Suppressor macrophage (primary cell): ENCODE data around the gene PRR15.
"Not testable (repeated sequence)": the region's sequence is repeated elsewhere in the genome, so short reads cannot be mapped to it uniquely, and the experiment has no call there.

Experiments
- DNase-seq, 4 experiments: peaks; one replicate each; pipeline ENCODE4 v3.0.0-alpha.2; 2020 to 2022
- total RNA-seq, 17 experiments: gene quantifications; one replicate each; lab custom pipeline; 2026; ENCODE audit warnings: mixed read lengths in 6 of 17, inconsistent platforms in 3 of 17; lab: John Stamatoyannopoulos, UW

PRR15 gene, protein sequence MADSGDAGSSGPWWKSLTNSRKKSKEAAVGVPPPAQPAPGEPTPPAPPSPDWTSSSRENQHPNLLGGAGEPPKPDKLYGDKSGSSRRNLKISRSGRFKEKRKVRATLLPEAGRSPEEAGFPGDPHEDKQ
- 0 to 1.1 (median 0) reads per million in 17 experiments for total RNA-seq

DNA sequence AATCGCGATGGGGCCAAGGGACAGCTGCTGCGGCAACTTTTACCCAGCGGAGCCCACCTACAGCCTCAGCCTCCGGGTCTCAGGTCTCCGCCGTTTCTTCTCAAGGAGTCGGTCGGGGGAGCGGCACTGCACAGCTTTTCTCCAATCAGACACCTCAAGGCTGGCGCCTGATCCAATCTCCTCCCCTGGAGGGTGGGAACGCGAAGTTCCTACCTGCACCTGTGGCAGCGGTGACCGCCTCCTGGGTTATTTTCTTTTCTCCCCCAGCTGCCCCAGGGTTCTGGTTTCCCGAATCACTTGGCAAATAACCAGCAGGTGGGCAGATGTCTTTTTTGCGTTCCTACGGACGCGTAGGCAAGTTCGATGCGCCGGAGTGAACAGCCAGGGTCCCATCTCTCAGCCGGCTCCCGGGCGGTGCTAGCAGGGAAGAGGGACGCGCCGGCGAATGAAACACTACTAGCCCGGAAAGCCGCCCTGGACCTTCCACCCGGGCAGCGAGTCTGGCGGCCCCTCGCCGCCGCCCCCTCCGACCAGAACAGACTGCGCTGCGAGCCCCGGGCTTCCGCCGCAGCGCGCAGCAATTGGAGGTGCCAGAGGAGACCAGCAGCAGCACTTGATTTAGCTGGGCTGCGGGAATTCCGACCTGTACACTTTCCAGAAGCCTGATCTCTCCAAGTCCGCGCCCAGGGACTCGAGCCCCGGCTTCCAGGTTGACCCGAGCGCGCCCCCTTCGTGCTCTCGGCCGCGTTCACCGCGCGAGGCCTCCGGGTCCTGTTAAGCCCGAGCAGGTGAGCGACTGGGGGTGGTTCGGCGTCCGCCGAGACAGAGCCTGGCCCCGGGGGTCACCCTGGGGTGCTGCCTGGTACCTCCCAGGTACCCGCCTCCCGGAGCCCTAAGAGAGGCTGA, at the start of gene PRR15:
PRR15 (plus strand) TSS at position 246 of the 906 bp plus-strand sequence. CDS start 2,495 bp downstream, outside the sequence.
- DNase-seq = peak in 3 of 4 experiments; percentile 13 to 42 (median 20)

DNA sequence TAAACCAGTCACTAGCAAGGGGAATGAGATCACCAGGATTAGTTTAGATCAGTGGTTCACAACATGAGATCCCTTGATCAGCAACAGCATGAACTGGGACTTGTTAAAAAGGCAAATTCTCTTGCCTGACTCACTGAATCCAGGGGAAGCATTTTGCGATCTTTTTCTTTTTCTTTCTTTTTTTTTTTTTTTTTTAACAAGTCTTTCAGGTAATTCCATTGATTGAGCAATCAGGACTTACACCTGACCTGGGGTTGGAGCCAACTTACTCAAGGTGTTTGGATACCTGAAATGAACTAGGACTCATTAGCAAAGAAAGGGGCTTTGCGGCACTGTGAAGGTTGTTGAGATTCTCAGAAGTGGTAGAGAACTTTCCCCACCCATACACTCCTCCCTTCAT, 47.1 kb upstream of the PRR15 start:
- DNase-seq = no peak

DNA sequence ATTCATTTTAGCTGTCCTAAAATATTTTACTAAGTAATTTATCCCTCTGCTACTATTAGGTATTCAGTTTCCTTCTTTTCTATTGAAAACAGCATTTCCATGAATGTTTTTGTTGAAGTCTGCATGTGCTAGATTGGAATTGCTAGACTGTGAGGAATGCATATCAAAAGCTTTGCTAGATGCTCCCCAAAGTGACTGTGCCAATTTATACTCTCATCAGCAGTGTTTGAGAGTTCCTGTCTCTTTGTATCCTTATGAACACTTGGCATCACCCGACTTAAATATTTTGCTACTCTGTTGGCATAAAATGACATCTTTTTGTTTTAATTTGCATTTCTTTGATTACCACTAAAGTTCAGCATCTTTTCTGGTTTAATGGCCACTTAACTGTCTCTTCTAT, 45.0 kb upstream of the PRR15 start:
- DNase-seq = no peak

DNA sequence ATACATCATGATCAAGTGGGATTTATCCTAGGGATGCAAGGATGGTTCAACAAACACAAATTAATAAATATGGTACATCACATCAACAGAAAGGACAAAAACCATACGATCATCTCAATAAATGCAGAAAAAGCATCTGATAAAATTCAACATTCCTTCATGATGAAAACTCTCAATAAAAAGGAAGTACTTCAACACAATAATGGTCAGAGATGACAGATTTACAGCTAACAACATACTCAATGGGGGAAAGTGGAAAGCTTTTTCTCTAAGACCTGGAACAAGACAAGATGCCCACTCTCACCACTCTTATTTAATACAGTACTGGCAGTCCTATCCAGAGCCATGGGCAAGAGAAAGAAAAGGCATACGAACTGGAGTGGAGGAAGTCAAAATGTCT, 39.9 kb upstream of the PRR15 start:
- no peak for DNase-seq

DNA sequence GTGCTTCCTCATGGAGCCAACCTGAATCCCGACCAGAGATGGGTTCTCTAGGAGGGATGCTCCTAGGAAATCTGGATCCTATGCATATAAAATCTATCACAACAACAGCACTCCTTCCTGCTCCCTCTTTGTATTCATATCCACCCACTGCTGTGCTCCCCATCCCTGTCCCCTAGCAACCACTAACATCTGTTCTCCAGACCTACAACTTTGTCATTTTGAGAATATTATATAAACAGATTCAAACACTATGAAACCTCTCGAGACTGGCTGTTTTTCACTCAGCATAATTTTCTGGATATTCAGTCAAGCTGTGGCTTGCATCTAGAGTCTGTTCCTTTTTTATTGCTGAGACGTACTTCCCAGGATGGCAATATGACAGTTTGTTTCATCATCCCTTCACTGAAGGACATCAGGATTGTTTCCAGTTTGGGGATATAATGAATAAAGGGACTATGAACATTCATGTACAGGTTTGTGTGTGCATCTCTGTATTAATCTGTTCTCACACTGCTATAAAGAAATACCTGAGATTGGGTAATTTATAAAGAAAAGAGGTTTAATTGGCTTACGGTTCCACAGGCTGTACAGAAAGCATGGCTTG, 36.0 kb upstream of the PRR15 start:
- DNase-seq = no peak

DNA sequence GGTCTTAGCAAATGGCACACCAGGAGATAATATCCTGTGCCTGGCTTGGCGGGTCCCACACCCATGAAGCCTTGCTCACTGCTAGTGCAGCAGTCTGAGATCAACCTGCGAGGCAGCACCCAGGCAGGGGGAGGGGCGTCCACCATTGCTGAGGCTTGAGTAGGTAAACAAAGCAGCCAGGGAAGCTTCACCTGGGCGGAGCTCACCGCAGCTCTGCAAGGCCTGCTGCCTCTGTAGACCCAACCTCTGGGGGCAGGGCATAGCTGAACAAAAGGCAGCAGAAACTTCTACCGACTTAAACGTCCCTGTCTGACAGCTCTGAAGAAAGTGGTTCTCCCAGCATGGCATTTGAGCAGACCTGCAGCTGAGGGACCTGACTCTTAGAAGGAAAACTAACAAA, 35.1 kb upstream of the PRR15 start:
- DNase-seq = not testable (repeated sequence)

DNA sequence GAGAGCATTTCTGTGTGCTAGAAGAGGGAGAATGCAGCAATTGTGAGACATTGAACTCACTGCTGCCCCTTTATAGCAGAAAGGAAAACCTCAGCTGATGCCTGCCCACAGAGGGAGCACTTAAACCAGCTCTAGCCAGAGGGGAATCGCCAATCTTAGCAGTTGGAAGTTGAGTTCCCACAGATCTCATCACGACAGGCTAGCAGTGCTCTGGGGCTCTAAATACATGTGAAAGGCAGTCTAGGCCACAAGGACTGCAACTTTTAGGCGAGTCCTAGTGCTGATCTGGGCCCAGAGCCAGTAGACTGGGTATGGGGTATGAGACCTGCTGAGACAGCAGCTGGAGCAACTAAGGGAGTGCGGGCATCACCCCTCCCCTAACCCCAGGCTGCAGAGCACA, 25.2 kb upstream of the PRR15 start:
- DNase-seq = no peak

DNA sequence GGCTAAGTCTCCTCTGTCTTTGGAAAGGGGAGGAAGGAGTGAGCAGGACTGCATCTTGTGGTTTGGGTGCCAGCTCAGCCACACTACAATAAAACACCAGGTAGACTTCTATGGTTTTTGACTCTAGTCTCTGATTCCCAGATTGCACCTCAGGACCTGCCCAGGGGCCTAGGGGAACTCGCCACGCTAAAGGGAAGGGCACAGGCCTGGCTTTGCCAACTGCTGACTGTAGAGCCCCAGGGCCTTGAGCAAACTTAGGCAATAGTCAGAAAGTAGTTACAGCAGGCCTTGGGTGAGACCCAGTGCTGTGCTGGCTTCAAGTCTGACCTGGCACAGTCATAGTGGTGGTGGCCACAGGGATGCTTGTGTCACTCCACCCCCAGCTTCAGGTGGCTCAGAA, 24.2 kb upstream of the PRR15 start:
- no peak for DNase-seq

DNA sequence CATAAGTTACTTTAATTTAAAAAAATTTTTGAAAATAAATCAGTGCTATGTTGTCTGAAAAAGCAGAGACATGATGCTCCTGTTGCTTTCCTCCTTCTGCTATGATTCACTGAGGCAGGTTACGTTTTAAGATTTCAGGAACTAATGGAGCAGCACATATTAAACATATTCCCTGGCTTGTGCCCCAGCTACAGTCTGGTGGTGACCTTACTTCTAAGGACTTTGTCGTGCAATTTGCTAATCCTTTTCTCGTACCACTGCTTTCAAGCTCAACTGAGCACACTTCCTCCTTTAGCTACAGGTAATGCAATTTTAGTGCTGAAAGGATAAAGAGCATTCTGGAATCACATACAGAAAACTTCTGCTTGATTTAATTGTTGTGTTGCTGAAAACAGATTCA, 16.2 kb upstream of the PRR15 start:
- DNase-seq = no peak

DNA sequence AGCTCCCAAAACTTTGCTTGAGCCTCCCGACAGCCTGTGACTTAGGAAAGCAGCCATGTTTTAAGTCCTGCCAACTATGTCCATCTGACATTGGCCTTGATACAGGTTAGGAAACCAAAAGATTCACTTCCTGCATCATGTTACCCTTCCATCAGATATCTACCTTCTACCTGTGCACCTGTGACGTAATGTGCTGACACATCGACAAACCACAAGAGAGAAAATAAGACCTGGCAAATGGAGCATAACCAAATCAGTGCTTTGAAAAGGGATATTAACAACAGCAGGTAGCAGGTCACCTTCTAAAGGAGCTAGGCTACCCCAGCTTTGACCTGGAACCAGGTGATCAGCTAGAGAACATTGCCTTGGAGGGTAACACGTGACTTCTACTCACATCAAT, 14.8 kb upstream of the PRR15 start:
- no peak for DNase-seq

DNA sequence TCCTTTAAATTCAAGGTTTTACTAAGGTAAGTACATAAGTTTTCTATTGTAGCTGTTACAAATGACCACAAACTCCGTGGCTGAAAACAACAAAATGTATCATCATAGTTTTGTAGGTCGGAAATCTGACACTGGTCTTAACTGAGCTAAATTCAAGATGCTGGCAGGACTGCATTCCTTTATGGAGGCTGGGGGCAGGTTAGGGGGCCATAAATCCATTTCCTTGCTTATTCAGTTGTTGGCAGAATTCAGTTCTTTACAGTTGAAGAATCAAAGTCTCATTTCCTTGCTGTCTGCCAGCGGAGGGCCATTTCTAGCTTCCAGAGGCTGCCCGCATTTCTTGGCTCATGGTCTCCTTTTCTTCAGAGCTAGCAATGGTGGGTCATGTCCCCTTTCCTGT, 11.2 kb upstream of the PRR15 start:
- DNase-seq = no peak

DNA sequence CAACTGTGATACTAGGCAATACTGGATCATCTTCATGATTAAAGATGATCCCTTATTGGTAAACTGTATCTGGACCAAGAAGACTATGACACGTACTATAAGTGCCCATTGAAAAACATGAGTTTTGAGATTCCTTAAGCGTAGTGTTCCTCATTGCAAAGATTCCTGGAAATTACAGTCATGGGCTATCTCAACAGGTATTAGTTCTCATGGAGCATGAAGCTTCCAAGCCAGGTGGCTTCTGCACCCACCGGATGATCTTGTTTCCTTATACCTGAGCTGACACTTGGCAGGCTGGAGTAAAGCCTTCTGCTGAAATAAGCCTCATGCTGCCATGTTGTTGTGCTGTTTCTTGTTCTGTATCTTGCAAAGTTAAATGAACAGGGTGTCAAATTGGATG, 8.6 kb upstream of the PRR15 start:
- no peak for DNase-seq

DNA sequence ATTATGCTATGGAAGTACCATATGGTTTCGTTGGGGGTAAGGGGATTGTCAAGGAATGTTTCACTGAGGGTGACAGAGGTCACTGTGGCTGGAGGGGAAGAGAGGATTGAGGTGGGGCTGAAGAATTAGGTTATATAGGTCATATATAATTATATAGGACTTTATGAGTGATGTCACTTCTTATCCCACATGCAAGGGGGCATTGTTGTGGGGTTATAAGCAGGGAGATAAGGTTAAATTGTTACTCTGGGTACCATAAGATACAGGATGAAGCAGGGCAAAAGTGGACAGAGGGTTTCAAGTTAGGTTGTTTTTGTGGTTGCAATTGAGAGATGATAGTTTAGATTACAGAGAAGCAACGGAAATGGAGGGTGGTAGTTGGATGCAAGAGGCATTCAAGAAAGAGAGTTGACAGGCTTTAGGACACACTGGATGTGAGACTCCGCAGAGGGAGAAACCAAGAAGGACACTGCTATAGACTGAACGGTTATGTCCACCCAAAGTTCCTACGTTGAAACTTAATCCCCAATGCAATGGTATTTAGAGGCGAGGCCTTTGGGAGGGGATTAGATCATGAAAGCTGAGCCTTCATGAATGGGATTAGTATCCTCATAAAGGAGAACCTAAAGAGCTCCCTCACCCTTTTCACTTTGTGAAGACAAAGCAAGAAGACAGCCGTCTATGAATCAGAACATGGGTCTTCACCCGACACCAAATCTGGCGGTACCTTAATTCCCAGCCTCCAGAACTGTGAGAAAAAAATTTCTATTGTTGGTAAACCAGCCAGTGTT, 7.0 kb upstream of the PRR15 start:
- DNase-seq = no peak

DNA sequence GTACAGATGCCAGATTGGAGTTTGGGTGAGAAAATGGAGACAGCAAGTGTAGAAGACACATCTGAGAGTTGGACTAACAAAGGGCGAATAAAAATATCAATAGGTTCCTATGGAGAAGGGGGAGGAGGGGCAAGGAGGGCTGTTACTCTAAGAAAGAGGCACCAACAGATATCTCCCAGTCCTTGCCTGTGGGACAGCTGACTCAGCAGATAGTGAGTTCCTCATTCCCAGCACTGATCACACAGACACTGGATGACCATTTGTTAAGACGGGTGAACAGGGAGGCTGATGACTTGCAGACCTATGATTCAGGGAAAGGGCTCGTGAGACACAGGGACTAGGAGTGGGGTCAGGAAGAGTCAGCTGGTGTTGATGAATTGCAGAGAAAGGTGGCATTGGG, 5.7 kb upstream of the PRR15 start:
- peak; percentile 83 to 94 (median 88) for DNase-seq

DNA sequence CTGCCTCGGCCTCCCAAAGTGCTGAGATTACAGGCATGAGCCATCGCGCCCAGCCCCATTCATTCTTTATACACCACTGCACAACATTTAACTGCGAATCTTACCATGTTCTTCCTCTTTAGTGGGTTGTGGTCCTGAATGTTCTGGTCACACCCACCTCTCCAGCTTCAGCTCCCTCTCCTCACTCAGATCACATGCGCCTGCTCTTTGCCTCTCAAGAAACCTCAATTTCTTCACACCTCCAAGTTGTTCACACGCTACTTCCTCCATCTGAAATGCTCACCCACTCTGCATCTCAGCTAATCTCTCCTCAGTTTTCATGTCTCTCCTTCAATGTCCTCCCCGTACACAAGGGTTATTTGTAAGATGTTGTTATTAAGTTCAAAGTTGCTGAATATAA, 2.4 kb upstream of the PRR15 start:
- DNase-seq = peak; percentile 15 to 60 (median 28)

DNA sequence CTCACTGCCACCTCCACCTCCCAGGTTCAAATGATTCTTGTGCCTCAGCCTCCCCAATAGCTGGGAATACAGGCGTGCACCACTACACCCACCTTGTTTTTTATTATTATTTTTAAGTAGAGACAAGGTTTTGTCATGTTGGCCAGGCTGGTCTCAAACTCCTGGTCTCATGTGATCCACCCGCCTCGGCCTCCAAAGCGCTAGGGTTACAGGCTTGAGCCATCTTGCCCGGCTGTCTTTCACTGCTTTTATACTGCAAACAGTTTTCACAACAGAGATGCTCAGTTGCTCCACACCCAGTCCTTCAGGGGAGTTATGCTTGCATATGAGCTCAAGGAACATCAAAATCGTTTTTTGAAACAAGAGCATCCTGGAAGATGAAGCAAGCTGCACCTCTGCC, 1.3 kb upstream of the PRR15 start:
- DNase-seq = no peak

DNA sequence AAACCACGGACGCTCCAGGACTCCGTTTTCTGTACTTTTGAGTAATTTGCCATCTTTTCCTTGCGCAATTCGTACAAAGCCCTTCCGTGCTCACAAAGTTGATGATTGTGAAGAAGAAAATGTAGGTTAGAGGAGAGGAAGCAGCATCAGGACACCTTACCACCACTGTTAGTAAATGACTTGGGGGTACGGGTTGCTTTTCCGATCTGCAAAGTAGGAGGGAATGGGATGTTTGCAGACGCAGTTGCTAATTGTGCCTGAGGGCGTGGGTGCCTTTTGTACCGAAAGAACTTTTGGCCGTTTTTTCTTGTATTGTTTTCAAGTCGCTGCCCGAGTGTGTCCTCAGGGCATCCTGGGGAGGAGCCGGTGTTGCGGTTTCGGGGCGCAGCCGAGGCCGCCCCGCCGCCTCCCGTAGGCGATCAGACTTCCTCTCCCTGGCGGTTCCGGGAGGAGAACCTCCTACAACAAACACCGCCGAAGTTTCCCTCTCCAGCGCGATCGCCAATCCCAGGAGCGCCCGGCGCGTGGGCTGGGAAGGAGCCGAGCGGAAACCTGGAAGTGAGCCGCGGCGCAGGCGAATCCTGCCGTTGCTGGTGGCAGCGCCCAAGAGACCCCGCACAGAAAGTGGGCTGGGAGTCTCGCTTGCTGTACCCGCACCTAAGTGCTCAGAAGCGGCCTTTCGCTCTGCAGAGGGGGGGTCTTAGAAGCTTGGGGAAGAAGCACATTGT, 1.0 kb downstream of the PRR15 start:
- peak; percentile 68 to 87 (median 78) for DNase-seq

DNA sequence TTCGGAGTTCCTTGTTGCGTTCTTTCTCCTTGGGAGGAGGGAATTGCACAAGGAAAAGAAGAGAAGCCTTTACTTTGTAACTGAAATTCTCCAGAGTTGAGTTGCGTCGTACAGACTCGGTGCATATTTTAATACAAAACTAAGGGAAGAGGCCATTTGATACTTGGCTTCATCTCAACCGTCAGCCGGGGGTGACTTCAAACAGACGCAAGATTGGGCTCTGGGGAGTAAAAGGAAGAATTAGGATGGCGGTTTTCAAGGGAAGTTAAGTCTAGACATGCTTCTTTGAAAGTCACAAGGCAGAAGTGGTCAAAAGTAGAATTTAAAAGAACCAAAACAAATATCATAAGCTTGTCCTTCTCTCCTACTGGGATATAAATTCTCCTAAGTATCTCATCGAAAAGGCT, 1.6 kb downstream of the PRR15 start:
- peak in 3 of 4 experiments; percentile 30 to 48 (median 37) for DNase-seq

DNA sequence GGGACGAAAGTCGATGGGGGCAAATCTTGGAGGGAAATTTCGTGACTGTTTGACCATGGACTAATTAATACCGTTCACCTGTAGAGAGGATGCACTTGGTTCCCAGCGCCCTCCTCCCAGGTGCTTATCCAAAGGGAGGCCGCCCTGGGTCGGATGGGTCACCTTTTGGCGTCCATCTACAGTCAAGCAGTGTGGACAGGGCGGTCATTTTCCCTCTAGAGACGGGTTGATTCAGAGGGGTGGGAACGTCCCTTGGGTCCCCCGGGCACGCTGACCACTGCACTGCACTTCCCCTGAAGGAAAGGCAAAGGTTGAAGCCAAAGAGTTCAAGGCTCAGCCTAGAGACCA, 2.0 kb downstream of the PRR15 start:
- no peak for DNase-seq

DNA sequence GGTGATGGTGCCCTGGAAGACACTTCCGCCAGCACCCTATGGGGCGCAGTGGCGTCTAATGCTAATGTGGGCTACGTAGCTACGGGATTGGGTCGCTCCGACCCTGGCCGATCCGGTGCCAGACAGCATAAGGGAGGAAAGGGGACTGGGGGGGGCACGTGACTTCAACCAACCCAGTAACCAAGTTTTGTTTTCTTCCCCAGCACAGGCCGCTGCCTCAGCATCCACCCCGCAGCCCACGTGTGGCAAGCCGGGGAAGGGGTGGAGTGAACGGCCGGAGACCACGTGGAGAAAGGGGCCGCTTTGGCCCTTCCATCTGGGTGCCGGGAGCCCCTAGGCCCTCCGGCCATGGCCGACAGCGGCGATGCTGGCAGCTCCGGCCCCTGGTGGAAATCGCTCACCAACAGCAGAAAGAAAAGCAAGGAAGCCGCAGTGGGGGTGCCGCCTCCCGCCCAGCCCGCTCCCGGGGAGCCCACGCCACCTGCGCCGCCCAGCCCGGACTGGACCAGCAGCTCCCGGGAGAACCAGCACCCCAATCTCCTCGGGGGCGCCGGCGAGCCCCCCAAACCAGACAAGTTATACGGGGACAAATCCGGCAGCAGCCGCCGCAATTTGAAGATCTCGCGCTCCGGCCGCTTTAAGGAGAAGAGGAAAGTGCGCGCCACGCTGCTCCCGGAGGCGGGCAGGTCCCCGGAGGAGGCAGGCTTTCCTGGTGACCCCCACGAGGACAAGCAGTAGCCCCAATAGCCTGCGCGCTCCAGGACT, 2.5 kb downstream of the PRR15 start:
- DNase-seq = peak in 3 of 4 experiments; percentile 15 to 50 (median 33)

DNA sequence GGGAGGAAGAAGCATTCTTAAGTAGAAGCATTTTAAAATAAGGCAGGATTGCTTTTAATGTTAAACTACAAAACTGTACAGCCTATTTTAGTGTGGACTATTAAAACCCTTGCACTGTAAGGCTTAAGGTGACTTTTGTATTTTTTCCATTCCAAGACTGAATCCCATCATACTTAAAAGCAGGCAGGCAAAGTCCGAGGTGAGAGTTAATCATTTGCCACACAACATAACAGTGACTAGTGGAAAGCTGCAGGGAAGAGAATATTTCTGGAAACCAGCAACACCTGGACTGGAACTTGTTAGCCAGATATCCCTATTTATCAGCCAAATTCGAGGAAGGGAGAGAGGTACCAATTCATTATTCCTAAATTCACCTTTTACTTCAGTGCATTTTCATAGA, 3.5 kb downstream of the PRR15 start:
- DNase-seq = no peak
